ENCODE data around the gene KMT2B. TPM values are rescaled to one million over a fixed set of nuclear protein-coding genes. Genes with fewer than 3 reads are reported as not detected.

KMT2B gene
- total and polyA plus RNA-seq, 2 of the 8 experiments (the other 6 are each of a cell fraction or from before 2014, with no cell fraction given) = 26.7 to 38.6 TPM

DNA sequence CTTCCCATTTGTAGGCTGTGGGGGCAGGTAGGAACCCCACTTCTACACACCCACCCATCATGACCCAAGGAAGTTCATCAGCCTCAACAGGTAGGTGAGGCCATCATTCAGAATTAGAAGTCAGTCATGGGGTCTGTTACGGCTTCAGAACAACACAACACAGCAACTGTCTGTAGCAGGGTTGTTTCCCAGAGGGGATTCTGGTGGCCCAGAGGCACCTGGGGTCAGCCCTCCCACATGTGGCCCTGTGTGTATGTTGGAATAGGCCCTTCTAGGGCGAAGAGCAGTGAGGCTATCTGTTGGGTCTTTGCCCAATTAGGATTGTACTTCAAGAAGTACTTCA lies 21.1 kb downstream of the KMT2B start (continued):
- no peak for TF ChIP-seq KDM1A (IDR thresholded peaks at IDR 0.05; ENCODE audit: borderline replicate concordance, low read length)
- no peak for TF ChIP-seq SIRT6 (IDR thresholded peaks at IDR 0.05; ENCODE audit: low read length)
- no peak for TF ChIP-seq SP2 (IDR thresholded peaks at IDR 0.05; ENCODE audit: low read length)
- no peak for TF ChIP-seq HDAC2 (IDR thresholded peaks at IDR 0.05; ENCODE audit: borderline replicate concordance in 1 of 2, low read depth in 2 of 2, low read length in 2 of 2)
- TF ChIP-seq CHD1 (IDR thresholded peaks at IDR 0.05; ENCODE audit: low read depth, low read length) = no peak
- TF ChIP-seq CTBP2 (IDR thresholded peaks at IDR 0.05; ENCODE audit: borderline replicate concordance, insufficient read depth, insufficient read length, low read length) = no peak
- TF ChIP-seq GABPA (IDR thresholded peaks at IDR 0.05; ENCODE audit: borderline replicate concordance, insufficient read depth, low read length) = no peak

Data from H1 (cell line).